Measurements from ENCODE around the gene TTC12. TPM values are rescaled to one million over a fixed set of nuclear protein-coding genes. Genes with fewer than 3 reads are reported as not detected.

TTC12 gene
- total RNA-seq, 1 donor = 21.4 TPM

DNA sequence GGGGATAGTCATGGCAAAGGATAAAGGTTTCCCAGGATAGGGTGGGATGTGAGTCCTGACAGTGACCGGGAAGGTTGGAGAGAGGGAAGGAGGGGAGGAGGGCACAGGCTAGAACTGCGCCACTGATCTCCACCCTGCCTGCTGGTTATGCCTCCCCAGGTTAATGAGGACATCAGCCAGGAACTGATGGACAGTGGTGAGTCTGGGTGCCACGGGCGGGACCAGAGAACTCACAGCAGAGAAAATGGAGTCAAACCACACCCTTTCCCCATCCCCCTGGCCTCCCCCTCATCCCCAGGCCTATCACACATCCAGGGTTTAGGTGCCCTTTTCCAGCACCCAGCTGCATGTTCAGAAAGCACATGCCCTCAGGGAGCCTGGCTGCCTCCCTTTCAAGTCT is 83.4 kb downstream of the TTC12 start:
- no peak overlapping the region for H3K27ac ChIP-seq (ENCODE audit: low read depth, low read length)
- H3K4me1 ChIP-seq (ENCODE audit: insufficient read depth, low read length) = no peaks in the 10 kb centered on the region
- H3K4me2 ChIP-seq (ENCODE audit: insufficient read depth, low read length) = no peak overlapping the region
- H4K20me1 ChIP-seq (ENCODE audit: insufficient read depth, low read length) = no peaks in the 10 kb centered on the region
- H3K9me3 ChIP-seq (ENCODE audit: low read depth, low read length) = no peaks in the 10 kb centered on the region
- H2AFZ ChIP-seq (ENCODE audit: low read length) = no peak overlapping the region
- TF ChIP-seq, protein P1, sequence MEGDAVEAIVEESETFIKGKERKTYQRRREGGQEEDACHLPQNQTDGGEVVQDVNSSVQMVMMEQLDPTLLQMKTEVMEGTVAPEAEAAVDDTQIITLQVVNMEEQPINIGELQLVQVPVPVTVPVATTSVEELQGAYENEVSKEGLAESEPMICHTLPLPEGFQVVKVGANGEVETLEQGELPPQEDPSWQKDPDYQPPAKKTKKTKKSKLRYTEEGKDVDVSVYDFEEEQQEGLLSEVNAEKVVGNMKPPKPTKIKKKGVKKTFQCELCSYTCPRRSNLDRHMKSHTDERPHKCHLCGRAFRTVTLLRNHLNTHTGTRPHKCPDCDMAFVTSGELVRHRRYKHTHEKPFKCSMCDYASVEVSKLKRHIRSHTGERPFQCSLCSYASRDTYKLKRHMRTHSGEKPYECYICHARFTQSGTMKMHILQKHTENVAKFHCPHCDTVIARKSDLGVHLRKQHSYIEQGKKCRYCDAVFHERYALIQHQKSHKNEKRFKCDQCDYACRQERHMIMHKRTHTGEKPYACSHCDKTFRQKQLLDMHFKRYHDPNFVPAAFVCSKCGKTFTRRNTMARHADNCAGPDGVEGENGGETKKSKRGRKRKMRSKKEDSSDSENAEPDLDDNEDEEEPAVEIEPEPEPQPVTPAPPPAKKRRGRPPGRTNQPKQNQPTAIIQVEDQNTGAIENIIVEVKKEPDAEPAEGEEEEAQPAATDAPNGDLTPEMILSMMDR (IDR thresholded peaks at IDR 0.05; ENCODE audit: extremely low read depth, low read depth, low read length) = no peak
- no peak overlapping the region for H3K4me3 ChIP-seq (ENCODE audit: insufficient read depth, low read length)
- H3K79me2 ChIP-seq (ENCODE audit: insufficient read depth, low read length) = no peaks in the 10 kb centered on the region
- no peak for DNase-seq (ENCODE audit: insufficient read length, low spot score, missing footprints)
- H3K27me3 ChIP-seq (ENCODE audit: insufficient read depth, low read length) = peaks cover 4% of the 10 kb centered on the region
- no peaks in the 10 kb centered on the region for H3K36me3 ChIP-seq (ENCODE audit: insufficient read depth, low read length)

DNA sequence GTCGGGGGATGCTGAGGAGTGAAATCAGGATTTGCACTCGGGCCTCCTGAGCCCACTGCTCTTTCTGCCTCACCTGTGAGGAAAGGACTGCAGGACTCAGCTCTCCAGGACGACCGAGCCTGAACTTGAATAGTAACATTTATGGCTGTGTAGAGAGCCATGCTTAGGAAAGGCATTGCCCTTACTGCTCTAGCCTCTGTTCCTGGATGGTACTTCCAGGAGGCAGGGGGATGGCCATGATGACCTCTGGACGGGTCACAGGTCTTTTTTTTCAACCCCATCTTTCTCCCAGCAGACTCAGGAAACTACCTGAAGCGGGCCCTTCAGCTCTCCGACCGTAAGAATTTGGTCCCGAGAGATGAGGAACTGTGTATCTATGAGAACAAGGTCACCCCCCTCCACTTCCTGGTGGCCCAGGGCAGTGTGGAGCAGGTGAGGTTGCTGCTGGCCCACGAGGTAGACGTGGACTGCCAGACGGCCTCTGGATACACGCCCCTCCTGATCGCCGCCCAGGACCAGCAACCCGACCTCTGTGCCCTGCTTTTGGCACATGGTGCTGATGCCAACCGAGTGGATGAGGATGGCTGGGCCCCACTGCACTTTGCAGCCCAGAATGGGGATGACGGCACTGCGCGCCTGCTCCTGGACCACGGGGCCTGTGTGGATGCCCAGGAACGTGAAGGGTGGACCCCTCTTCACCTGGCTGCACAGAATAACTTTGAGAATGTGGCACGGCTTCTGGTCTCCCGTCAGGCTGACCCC is 84.5 kb downstream of the TTC12 start:
- TF ChIP-seq, protein P1 (IDR thresholded peaks at IDR 0.05; ENCODE audit: extremely low read depth, low read depth, low read length) = no peak
- Histone ChIP-seq H3K79me2 (ENCODE audit: insufficient read depth, low read length) (no peaks in the 10 kb centered on the region), H2AFZ (ENCODE audit: low read length) (no peak overlapping the region), H3K27me3 (ENCODE audit: insufficient read depth, low read length) (peaks cover 8% of the 10 kb centered on the region), H3K36me3 (ENCODE audit: insufficient read depth, low read length) (no peaks in the 10 kb centered on the region), H3K4me3 (ENCODE audit: insufficient read depth, low read length) (no peak overlapping the region), H3K4me1 (ENCODE audit: insufficient read depth, low read length) (no peaks in the 10 kb centered on the region), H3K4me2 (ENCODE audit: insufficient read depth, low read length) (no peak overlapping the region), H4K20me1 (ENCODE audit: insufficient read depth, low read length) (no peaks in the 10 kb centered on the region), H3K9me3 (ENCODE audit: low read depth, low read length) (no peaks in the 10 kb centered on the region), H3K27ac (ENCODE audit: low read depth, low read length) (no peak overlapping the region)
- peak; percentile 63 for DNase-seq (ENCODE audit: insufficient read length, low spot score, missing footprints)

DNA sequence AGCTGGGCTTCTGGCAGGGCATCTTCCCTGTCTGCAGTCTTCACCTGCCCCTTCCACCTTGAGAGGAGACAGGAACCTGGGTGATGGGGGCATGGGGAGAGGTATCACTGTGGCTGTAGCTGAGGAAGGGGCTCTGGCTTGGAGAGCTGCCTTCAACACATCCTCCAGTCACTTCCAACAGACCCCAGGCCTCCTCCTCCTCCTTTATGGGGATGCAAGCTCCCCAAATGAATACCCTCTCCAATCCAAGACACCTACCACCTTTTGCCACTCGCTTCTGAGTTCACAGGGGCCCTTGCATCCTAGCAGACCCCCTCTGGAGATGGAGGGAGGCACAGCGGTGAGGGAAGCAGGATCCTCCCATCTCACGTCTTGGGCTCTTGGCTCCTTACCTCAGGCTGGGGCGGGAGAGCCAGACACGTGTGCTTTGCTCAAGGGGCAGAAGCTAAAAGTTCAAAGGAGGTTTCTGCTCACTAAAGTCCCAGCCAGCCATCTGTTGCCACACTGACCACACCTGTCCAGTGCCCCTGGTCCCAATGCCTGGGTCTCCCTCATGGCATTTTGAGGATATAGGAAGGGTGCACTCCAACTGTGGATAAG is 86.3 kb downstream of the TTC12 start:
- Histone ChIP-seq H3K27me3 (ENCODE audit: insufficient read depth, low read length) (peaks cover 21% of the 10 kb centered on the region), H4K20me1 (ENCODE audit: insufficient read depth, low read length) (no peaks in the 10 kb centered on the region), H3K4me3 (ENCODE audit: insufficient read depth, low read length) (no peak overlapping the region), H2AFZ (ENCODE audit: low read length) (no peak overlapping the region), H3K4me1 (ENCODE audit: insufficient read depth, low read length) (no peaks in the 10 kb centered on the region), H3K4me2 (ENCODE audit: insufficient read depth, low read length) (no peak overlapping the region), H3K9me3 (ENCODE audit: low read depth, low read length) (no peaks in the 10 kb centered on the region), H3K79me2 (ENCODE audit: insufficient read depth, low read length) (no peaks in the 10 kb centered on the region), H3K27ac (ENCODE audit: low read depth, low read length) (no peak overlapping the region), H3K36me3 (ENCODE audit: insufficient read depth, low read length) (no peaks in the 10 kb centered on the region)
- peak; percentile 57 for DNase-seq (ENCODE audit: insufficient read length, low spot score, missing footprints)
- TF ChIP-seq, protein P1 (IDR thresholded peaks at IDR 0.05; ENCODE audit: extremely low read depth, low read depth, low read length) = no peak

DNA sequence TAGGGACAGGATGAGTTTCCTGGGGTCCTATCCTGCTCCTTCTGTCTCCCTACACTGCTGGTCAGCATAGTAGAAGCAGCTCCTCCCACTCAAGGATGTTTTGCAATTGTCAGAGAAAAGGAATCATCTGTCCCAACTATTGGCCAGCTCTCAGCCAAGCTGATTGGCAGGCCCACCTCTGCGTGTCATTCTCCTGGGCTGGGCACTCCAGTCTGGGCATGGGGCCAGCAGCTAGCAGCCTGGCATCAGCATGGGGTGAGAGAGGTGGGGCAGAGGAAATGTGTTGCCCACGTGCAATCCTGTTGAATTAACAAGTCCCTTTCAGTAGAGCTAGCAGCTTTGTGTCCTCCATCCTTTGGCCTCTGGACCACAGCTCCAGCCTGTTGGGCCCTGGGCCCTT is 87.3 kb downstream of the TTC12 start:
- Histone ChIP-seq H3K79me2 (ENCODE audit: insufficient read depth, low read length) (no peaks in the 10 kb centered on the region), H3K4me2 (ENCODE audit: insufficient read depth, low read length) (no peak overlapping the region), H3K9me3 (ENCODE audit: low read depth, low read length) (no peaks in the 10 kb centered on the region), H3K36me3 (ENCODE audit: insufficient read depth, low read length) (no peaks in the 10 kb centered on the region), H3K4me3 (ENCODE audit: insufficient read depth, low read length) (no peak overlapping the region), H3K27me3 (ENCODE audit: insufficient read depth, low read length) (peaks cover 21% of the 10 kb centered on the region), H2AFZ (ENCODE audit: low read length) (no peak overlapping the region), H4K20me1 (ENCODE audit: insufficient read depth, low read length) (no peaks in the 10 kb centered on the region), H3K4me1 (ENCODE audit: insufficient read depth, low read length) (no peaks in the 10 kb centered on the region), H3K27ac (ENCODE audit: low read depth, low read length) (no peak overlapping the region)
- peak; percentile 89 for DNase-seq (ENCODE audit: insufficient read length, low spot score, missing footprints)
- TF ChIP-seq, protein P1 (IDR thresholded peaks at IDR 0.05; ENCODE audit: extremely low read depth, low read depth, low read length) = no peak

Measured in osteoblast (primary cell).